Astrocyte (in vitro differentiated cells and primary cell): ENCODE data around the gene MORN4.

ENCODE experiments used
- EZH2 ChIP-seq: IDR thresholded peaks from 2 replicates; pipeline ENCODE4 v1.6.1; 2012; ENCODE audit warnings: mild to moderate bottlenecking, low read length, inconsistent platforms; ENCODE audit not compliant: insufficient read depth
- TF ChIP-seq, protein P1 (sequence below): IDR thresholded peaks from 2 replicates; pipeline ENCODE4 v1.5.1; 2011; ENCODE audit warnings: low read depth, mild to moderate bottlenecking, inconsistent platforms, low read length, moderate library complexity; ENCODE audit not compliant: insufficient read depth

DNA sequence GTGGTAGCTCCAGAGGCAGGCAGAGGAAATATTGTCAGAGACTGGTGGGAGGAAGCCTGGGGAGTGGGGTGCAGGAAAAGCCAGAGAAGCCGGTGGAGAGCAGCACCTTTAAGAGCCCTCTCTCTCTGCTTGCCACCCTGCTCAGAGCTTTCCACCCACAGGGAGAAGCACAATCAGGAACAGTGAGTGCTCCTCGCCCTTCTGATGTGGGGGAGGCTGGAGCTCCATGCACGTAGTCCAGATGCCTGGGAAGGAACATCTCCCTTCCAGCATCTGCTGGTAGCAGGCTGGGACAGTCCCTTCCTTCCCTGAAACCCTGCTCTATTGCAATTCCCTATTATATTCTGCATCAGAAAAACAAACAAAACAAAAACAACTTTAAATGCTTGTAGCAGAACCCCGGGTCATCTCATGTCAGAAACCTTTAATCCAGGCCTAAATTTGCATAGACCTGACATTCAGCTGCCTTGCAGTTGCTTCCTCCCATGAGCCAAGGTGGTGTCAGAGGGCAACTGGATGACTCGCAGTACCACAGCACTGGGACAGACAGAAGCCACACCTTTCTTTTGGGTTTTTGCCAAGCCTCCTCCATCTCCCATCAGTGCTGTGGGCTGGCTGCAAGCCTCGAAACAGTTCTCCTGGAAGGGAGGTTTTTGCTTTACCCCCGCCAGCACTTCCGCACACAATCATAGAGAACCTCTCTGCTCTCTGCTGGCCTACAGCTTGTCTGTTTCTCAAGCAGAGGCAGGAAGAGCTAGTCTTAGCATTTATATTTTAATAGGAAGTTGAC, 40.6 kb upstream of the MORN4 start:
- TF ChIP-seq, protein P1, sequence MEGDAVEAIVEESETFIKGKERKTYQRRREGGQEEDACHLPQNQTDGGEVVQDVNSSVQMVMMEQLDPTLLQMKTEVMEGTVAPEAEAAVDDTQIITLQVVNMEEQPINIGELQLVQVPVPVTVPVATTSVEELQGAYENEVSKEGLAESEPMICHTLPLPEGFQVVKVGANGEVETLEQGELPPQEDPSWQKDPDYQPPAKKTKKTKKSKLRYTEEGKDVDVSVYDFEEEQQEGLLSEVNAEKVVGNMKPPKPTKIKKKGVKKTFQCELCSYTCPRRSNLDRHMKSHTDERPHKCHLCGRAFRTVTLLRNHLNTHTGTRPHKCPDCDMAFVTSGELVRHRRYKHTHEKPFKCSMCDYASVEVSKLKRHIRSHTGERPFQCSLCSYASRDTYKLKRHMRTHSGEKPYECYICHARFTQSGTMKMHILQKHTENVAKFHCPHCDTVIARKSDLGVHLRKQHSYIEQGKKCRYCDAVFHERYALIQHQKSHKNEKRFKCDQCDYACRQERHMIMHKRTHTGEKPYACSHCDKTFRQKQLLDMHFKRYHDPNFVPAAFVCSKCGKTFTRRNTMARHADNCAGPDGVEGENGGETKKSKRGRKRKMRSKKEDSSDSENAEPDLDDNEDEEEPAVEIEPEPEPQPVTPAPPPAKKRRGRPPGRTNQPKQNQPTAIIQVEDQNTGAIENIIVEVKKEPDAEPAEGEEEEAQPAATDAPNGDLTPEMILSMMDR = no peak
- TF ChIP-seq EZH2 = no peak
